HG03378 (cell line): ENCODE data around the gene ASB8.

ENCODE experiments used
- ATAC-seq: cut with Tn5 transposase; IDR thresholded peaks from one replicate; pipeline ENCODE4 v1.9.1; 2021; ENCODE audit warnings: mild to moderate bottlenecking, moderate library complexity; ENCODE audit not compliant: unreplicated experiment

Gene ASB8

GRCh38 chr12:48157018-48157888 lies at the start of gene ASB8:
Gene ASB8 (minus strand): TSS chr12:48157515. CDS start chr12:48153496, 4,019 bp downstream.
- peak; percentile 91 for ATAC-seq

DNA sequence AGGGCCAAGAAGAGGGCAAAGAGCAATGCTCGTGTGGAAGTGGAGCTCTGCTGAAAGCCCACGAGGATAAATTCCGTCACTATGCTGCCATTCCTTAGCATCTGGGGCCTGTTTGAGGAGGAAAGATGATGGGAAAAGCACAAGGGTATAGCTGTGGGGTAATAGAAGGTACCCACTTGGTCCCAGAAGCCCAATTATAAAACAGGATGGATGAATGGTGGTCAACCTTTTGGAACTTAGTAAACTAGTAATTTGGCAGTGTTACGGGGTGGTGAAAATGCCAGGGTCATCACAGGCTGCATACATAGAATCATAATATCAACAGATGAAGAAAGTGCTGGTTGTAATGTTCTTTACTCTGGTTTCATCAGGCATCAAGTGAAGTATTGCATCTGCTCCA lies 45.9 kb upstream of the ASB8 start, which contains the start of gene OR10AD1:
OR10AD1 (minus strand) TSS at position 101 of the 400 bp plus-strand sequence; CDS start at position 101, 0 bp downstream.
- ATAC-seq, result no peak

GRCh38 chr12:48202766-48203165 lies 45.5 kb upstream of the ASB8 start:
- ATAC-seq, result no peak

- no peak for ATAC-seq
These were observed 44.2 kb upstream of the ASB8 start for GRCh38 chr12:48201516-48201915.

- no peak for ATAC-seq
These were observed 43.8 kb upstream of the ASB8 start for GRCh38 chr12:48201091-48201490.

- ATAC-seq, result no peak
These were observed 42.5 kb upstream of the ASB8 start for GRCh38 chr12:48199774-48200221.

DNA sequence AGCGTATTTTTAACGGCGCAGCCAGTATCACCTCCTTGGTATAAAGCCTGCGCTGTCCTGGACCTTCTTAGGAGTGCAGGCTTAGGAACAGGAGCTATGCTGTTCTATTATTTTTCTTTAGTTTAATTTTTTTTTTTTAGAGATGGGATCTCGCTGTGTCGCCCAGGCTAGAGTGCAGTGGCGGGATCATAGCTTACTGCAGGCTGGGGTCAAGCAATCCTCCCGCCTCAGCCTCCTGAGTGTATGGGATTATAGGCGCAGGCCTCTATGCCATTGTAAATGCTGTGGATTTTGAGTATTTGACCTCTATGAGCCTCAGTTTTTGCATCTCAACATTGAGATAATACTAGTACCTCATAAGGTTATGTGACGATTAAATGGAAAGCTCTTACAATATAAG lies 41.7 kb upstream of the ASB8 start:
- ATAC-seq, result no peak

DNA sequence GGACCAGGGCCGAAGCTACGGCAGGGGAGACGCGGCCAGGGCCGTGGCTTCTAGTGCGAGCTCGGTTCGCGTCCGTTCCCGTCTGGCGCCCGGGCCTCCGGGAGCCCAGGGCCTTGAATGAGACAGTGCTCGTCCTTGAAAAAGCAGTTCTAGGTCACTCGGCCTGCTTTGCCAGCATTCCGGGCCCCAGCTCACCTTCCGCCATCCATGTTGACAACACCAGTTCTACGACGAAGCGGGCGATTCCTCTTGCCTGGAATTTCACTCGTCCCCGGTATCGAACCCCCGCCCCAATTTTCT lies 41.3 kb upstream of the ASB8 start:
- no peak for ATAC-seq

- peak; percentile 99 for ATAC-seq
These were observed 40.8 kb upstream of the ASB8 start for GRCh38 chr12:48197971-48198671.

DNA sequence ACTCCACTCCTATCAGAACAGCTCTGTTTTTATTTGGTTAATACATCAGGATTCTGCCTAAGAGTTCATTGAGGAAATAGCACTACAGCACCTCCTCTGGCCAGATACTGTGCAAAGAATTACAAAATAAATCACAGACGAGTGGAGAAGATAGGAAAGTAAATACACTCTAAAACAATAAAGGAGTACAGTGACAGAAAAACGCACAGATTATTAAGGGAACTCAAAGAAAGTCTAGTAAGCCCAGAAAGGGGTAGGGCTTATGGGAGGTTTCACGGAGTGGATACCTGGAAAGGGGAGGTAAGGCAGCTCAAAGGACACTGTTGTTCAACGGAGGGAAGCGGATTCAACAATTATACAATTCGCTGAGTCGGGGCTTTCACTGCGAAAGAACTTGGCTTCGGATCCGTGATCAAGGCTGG lies 40.2 kb upstream of the ASB8 start:
- ATAC-seq, result peak; percentile 18

DNA sequence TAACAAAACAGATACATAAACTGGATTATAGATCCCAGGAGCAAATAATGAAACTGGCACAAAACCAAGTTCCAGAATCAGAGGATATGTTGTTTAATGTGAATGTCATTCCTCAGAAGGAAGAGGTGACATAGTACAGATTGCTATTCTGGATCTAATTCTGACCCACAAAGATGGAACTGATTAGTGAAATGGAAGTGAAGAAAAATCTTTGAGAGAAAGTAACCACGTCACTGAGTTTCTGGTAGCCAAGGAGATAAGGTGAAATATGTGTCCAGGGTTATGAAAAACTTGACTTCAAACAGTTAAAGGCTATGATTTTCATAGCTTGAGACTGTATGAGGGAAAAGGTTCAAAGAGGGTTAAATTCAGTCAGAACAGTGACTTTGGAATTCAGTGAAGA lies 37.5 kb upstream of the ASB8 start:
- no peak for ATAC-seq

GRCh38 chr12:48193623-48194022 lies 36.3 kb upstream of the ASB8 start:
- no peak for ATAC-seq

DNA sequence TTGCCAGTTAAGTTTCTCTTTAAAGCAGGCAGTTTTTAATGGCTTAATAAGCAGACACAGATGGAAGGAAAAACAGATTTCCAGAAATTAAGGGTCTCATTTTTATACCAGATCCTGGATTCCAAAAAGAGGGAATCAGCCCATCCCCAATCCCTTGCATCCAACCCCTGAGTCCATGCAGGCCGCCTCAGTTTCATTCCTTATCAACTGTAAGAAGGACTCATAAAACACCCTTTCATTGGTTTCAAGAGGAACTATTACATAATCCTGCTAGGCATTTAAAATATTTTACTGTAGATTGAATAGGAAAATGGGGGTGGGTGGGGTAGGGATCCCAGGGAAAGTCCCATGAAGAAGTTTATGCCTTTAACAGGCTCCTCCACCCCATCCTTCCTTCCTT lies 35.5 kb upstream of the ASB8 start:
- no peak for ATAC-seq

GRCh38 chr12:48191096-48191495 lies 33.8 kb upstream of the ASB8 start:
- no peak for ATAC-seq

- peak; percentile 65 for ATAC-seq
These were observed 32.2 kb upstream of the ASB8 start for GRCh38 chr12:48189331-48190125.

DNA sequence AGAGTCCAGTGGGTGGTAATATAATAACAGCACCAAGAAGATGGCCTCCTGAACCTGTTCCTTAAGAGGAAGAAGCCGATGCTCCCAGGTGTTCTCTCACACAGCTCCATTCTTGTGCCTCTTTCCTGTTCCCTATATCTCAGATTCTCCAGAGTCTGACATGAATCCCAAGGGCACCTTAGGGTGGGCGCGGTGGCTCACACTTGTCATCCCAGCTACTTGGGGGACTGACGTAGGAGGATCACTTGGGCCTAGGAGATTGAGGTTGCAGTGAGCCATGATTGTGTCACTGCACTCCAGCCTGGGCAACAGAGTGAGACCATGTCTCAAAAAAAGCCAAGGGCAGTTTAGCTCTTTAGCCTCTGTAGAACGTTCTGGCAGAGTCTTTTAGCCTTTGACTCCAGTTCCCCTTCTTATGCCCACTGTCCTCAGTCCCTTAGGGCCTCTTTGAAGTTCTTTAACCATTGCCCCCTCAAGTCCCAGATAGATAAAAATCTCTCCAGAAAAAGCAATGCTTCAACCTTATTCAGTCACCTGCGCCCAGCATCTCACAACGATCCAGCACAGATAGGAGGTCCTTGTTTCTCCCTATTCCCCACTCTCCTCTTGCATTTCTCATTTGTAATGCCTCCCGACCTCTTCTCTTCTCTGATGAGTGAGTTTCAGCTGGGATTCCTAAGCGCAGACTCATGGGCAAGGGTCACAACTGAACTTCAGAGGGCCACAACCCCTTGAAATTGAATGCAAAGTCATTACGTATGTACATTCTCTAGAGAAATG lies 30.8 kb upstream of the ASB8 start:
- no peak for ATAC-seq

DNA sequence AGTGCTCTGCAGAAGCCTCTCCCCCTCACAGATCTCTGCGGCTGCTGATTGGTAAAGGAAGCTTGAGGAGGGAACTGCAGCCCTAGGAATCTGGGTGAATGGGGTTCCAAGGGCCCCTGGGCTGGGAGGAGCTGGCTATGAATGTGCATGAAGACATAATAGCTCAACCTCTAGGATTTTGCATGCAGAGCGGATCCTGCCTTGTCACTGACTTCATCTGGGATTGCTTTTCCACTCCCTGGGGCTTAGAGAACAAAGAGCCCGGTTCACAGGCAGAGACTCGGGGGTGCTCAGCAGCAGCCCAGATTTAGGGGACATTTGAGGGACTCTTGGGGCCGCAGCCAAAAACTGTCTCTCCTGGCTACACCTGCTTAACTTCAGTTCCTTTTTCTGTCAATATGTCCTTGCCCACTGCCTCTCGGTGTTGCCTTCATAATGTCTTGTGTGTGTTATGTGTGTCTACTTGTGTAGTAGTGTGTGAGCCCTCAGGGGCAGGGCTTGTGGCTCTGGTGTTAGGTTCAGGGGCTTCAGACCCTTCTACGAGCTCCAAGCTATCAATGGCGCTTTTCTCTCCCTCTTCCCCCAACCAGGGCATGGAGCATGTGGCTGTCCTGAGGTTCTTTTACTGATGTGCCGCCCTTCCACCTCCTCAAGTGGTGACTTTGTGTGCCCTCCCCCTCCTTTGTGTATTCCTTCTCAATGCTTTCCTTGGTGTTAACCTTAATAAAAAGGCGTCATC lies 28.0 kb upstream of the ASB8 start:
- ATAC-seq, result no peak

GRCh38 chr12:48184549-48184922 lies 27.2 kb upstream of the ASB8 start:
- ATAC-seq, result no peak

- no peak for ATAC-seq
These were observed 26.7 kb upstream of the ASB8 start for GRCh38 chr12:48183876-48184548.
